NOMO-1 treated with dmso at 0.1 percent for 144 hours (cell line): ENCODE data around the gene GRAP2.
"Not testable (repeated sequence)": the region's sequence is repeated elsewhere in the genome, so short reads cannot be mapped to it uniquely, and the experiment has no call there.

Experiments
- DNase-seq: peaks from one replicate; lab custom pipeline; 2025; ENCODE audit not compliant: unreplicated experiment; lab: John Stamatoyannopoulos, UW

Gene GRAP2

DNA sequence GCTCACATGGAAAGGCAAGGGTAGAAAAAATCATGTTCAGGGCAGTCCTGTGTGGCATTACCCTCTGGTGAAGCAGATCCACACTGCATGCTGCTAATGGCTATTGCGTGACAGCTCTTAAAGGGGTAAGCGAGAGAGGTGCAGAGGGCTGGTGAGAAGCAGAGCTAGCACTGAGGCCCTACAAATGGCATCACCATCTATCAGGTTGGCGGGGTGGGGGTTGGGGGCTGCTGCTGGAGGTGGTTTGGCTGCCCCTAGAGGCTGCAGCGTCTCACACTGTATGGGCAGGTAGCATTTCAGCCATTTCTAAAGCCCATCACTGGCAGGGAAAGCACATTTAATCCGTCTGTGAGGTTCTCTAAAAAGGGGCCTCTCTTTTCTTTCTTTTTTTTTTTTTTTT, 42.5 kb downstream of the GRAP2 start:
- no peak for DNase-seq

DNA sequence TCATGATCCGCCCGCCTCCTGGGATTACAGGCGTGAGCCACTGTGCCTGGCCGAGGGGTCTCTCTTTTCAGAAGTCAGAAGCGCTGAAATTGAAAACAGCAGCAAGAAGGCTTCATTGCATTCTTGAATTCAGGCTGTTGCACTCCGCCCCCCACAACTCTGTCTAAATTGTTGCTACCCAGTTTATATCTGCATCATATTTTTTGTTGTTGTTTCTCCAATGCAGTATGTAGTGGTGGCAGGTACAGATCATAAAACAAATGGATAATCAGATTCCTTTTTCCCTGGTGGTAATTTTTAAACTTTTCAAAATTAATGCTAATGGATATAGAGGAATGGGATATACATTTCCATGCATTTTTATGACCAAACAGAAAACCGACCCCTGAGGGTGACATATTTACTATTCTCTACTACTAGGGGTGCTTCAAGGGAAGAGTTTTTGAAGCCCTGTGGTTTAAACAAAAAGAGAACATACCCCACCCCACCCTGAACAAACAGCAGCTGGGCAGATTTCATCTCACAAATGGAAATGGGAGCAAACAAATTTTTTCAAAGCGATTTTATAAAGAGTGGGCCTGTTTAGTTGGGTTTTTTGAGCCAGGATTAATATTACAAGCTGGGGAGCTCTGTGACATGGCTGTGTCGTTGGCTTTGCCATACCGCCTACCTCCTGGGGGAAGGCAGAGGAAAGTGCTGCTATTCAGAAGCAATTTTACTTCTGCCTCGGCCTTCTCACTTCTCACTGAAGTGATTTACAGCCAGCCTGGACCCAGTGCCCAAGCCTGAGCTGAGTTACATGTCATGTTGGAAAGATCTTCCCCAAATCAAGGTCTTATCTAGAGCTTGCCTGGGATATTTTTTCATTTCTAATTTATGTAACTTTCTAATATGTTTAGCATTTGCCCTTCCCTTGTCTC, 43.3 kb downstream of the GRAP2 start:
- no peak for DNase-seq

DNA sequence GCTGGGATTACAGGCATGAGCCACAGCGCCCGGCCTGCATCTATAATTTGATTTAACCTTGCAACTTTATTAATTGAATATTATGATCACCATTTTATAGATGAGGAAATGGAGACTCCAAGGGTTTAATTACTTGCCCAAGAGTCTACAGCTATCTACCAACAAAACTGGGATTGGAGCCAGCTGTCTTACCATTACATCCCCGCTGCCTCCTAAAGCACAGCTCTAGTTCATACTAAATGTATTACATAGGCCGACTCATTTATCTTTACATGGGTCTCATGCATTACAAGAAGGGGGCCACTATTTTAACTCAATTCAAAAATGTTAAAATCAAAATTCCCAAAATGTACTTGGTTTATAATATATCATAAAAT, 45.2 kb downstream of the GRAP2 start:
- DNase-seq, result no peak

DNA sequence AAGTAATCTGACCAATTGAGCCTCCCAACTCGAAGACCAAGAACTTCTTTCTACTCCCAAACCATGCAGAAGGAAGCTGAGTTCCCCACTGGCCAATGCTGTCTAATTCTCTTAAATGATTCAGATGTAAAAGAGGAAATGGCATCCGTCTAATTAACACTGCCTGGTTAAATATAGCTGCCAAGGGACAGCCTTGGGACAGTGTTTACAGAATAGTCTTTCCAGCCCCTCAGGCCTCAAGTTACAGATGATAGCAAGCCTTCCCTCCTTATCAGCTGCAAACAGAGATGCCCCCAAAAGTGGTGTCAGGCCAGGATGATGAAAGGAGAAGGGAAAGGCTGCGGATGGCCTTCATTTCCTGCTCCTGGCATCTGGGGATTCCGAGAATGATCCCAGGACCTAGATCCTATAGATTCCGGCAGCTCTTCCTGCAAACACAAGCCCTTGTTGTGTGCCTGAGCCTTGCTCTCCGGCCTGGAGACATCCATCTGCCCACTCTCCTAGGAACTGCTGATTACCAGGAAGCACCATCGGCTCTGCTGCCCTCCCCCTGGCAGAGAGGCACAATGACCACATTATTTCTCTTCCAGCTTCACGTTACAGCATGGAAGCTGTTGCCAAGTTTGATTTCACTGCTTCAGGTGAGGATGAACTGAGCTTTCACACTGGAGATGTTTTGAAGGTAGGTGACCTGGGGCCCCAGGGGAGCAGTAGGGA, 45.8 kb downstream of the GRAP2 start:
- DNase-seq, result peak; percentile 46

DNA sequence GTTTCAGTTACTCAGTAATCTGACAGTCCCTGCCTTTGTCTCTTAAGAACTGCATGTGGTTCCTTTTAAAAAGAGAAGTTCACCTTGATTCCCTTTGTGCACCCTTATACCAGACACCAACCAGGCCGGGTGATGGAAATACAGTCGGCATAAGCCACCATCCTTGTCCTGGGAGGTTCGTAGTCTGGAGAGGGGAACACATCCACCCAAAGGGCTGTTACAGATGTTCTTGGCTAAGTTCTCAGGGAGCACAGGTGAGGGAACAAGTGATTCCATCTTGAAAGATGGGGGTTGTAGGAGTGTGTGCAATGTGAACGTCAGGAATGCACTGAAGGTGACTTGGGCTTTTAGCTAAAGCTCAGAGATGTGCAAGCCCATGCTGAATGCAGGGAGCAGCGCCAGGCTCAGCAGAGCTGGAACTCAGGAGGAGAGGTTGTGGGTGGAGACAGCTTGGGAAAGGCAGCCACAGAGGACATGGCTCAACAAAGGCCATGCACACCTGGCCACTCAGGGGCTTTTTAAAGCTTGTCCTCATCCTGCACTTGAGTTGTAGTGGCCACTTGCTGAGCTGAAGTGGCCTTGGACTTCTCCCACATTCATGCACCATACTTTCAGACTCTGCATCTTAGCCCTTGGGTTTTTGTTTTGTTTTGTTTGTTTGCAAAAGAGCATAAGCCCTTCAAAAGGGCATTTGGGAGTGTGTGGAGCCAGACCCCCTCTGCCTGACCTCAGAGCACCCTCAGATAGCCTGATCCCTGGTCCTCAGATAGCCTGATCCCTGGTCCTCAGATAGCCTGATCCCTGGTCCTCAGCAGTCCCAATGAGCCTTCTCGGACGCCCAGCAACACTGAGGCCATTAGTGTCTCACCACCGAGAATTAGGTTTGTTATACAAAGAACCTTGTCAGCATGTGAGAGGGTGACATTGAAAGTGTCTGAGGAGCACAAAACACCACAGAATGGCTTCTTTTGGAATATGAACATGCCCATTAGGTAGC, 46.6 kb downstream of the GRAP2 start:
- no peak for DNase-seq

DNA sequence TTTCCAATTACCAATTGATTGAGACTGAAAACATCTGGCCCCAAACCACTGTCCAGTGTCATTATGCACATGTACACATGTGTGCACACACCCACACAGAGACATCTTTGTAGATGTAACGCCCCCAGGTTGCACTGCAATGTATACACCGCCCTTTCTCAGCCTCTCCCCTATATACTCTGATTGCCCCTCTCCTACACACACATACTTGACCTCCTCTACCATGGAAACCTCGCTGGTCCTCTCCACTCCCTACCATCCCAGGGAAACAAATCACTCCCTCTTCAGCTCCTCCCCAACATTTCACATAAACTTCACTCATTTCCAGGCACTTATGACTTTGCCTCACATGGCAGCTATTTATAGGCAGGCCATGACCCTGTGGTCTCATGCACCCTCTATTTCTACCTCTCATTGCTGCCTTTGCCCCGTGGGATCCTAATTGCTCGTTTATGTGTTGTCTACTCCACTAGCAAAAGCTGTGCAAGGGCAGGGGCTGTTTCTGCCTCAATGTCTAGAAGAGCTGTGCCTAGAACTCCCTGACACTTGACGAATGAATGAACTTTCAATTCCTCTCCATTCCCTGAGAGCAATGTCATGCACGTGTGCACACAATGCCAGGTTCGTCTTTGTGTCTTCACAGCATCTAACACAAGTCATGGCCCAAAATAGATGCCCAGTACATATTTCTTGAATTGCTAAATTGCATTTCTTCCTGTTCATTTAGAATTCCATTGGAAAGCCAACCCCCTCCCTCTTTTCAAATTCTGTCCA, 49.3 kb downstream of the GRAP2 start:
- no peak for DNase-seq

DNA sequence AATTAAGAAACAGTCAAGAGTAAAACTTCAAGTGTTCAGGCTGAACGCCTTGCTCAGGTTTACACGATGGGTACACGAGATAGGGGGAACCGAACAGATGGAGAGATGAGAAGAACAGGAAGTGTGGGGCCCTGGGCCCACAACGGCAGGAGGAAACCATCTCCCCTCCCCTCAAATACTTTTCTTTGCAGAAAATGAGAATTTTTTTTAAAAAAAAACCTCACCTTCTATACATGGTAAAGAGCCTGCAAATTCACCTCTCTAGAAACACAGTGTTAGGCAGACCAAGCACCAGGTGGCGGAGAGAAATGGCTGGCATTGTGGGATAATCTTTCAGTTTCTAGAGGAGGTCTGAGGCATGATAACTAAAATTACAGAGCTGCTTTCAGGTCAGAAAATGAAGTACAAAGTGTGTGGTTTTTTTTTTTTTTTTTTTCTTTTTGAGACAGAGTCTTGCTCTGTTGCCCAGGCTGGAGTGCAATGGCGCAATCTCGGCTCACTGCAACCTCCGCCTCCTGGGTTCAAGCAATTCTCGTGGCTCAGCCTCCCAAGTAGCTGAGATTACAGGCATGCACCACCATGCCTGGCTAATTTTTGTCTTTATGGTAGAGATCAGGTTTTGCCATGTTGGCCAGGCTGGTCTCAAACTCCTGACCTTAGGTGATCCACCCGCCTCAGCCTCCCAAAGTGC, 50.9 kb downstream of the GRAP2 start:
- not testable (repeated sequence) for DNase-seq

DNA sequence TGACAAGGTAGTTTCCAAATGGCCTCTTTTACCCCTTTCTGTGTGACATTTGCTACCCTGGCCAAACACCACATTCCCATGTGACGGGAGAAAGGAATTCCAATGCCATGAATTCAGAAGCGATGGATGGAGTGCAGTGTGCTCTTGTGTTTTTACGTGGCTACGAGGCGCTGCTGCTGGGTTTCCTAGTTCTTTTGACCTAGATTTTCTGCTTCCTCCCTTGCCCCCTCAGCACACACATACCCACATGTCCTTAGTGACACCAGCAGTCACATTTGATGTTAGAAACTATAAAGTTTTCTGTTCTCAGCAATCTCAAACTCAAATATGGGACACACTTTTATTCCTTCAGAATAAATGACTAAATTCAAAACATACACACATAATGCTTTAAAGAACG, 51.5 kb downstream of the GRAP2 start:
- DNase-seq, result no peak

DNA sequence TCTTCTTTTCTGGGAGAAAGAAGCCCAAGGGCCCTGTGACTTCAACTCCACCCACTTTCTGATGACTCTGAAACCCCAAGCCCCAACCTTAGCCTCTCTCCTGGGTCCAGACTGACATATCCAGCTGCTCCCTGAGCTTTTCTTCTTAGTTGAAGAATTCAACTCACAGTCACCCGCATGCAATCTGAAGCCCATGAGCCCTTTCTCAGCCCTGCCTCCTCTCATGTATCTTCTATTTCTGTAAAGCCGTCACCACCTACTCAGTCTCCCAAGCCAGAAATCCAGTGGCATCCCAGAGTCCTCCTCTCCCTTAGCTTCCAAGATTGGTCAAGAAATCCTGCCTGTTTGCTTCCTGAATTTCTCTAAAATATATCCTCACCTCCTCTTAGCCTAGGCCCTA, 52.2 kb downstream of the GRAP2 start:
- DNase-seq, result no peak

DNA sequence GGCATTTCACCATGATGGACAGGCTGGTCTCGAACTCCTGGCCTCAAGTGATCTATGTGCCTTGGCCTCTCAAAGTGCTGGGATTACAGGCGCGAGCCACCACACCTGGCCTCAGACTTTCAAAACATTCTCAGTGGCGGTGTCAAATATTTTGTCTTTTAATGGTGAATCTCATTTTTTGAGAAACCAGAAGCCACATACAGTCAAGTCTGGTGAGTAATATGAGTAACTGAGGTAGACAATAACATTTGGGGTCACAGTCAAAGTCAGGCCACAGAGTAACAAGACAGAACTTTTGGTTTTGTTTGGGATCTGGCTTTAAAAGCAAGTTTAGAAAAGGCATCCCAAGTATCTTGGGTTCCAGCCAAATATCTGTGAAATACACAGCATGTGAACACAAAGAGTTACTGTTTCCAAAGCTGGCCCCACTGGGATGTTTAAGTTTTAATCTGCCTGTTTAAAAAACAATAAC, 53.7 kb downstream of the GRAP2 start:
- DNase-seq, result no peak

DNA sequence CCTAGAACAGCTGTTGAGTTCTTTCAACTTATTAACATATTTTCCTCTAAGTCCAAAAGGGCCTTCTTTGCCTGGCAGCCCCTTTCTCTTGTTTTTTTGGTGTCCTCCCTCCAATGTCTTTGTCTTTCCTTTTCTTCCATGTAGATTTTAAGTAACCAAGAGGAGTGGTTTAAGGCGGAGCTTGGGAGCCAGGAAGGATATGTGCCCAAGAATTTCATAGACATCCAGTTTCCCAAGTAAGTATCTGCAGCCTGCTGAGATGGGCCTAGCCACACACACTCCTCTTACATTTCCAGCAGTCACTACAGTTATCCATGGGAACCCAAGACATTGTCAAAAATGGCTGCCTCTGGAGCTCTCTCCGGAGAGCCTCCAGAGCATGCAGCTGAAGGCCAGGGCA, 54.8 kb downstream of the GRAP2 start:
- DNase-seq, result no peak

DNA sequence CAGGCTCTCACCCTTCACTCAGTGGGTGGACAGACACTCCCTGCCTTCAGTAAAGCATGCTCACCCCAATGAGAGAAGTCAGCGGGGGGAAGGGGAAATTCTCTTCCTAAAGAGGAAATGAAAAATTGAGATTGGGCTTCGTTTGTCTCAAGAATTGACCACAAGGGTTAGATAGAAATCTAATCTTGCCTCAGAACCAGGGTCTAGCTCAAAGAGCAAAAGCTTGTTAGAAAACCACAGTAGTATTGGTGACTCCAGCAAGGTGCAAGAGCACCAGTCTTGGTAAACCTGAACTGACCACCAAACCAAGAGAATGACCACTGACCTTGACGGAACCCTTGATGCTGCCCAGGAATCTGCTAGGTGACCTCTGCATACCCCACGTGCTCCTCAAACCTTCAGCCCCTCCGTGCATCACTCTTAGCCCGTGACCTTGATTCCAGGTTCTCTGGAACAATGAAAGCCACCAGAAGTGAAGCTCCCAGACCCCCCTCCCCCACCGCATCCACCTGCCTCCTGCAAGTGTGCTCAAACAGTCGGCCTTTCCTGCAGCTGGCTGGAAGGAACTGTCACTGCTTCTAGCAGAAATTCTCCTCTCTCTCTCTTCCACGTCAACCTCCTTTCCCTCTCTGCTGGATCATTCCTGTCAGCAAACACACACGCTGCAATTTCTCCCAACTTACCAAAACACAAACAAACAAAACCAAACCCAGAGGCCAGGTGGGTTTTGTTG, 56.2 kb downstream of the GRAP2 start:
- DNase-seq, result peak; percentile 73

DNA sequence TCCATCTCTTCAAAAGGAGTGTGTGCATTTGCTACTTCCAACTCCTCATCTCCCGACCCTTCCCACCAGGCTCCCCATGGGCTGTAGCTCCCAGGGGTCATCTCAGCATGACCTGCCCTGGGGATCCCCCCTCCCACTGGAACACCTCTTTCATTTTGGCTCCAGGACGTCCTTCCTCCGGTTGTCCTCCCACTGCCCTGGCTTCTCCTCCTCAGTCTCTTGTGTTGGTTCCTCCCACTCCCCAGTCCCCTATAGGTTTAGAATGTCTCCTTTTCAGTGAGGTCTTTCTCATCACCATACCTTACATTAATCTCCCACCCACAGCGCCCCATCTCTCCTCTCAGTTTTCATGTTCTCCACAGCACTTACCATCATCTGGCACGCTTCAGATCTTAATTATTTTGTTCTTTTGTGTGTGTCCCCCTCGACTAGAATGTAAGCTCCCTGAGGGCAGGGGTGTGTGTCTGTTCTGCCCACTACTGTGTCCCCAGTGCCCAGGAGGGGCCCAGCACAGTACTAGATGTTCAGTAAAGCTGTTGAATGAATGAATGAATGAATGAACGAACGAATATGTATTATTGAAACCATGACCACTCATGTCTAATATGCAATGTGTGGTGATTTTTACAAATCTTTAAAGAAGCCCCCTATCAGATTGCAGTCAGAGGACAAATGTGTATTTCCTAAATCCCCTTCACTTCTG, 57.3 kb downstream of the GRAP2 start:
- no peak for DNase-seq

DNA sequence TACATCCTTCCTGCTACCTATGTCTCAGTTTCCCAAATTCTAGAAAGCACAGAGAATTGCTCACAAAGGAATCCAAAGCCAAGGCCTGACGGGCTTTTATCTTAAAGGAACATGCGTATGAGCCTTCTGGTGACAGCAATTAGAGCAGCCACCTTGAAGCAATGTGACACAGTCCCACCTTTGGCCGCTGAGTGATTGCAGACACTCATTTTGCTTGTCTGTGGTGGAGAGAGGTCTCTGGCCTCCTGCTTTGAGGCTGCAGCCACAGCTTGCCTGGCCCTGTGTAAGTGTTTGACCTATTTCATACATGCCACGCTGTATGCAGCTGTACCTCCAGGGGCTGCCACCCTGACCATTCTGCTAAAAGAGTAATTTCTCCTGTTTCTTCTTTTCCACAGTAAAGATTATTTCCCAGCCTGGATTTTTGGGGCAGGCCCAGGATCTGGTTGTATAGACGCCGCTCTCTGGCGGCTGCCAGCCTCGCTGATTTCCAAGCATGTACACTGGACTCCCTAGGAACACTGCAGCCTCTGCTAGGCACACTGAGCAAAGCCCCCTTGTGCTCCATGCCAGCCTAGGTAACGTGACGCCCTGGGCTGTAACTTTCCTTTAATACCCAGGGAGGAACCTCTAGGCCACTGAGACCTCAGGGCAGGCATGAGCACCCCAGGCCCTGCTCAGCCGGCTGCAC, 58.2 kb downstream of the GRAP2 start:
- DNase-seq, result no peak

DNA sequence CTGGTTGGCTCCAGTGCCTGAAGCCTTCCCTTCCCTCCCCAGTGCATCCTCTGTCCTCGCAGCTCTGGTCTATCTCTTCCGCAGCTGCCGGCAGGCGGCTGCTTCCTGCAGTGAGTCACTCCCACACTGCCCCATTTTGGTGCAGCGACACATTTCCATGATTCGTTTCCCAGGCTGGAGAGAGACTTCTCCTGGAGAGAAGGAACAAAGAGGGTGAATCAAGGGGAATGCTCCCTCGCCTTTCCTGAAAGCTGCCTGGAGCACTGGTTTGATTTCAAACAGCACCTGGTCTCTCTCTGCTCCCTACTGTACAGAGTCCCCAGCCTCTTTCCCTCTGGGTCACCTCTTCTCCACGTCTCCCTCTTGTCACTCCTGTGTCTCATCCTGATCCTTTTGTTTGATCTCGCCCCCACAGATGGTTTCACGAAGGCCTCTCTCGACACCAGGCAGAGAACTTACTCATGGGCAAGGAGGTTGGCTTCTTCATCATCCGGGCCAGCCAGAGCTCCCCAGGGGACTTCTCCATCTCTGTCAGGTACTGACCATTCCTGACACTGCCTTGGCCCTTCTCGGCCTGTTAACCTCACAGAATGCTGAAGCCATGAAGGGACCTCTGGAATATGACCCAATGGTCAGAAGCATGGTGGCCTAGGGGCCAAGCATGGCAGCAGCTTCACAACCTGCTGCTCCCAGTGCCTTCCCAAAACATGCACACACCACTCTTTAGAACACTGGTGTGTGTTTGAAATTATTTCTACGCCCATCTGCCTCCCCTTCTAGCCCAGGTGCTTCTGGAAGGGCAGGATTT, 59.0 kb downstream of the GRAP2 start, which contains the start of gene TMA7B:
Gene TMA7B, plus strand, starts transcription at position 758 of the 808 bp plus-strand sequence. CDS start 3,978 bp downstream, outside the sequence.
- no peak for DNase-seq

DNA sequence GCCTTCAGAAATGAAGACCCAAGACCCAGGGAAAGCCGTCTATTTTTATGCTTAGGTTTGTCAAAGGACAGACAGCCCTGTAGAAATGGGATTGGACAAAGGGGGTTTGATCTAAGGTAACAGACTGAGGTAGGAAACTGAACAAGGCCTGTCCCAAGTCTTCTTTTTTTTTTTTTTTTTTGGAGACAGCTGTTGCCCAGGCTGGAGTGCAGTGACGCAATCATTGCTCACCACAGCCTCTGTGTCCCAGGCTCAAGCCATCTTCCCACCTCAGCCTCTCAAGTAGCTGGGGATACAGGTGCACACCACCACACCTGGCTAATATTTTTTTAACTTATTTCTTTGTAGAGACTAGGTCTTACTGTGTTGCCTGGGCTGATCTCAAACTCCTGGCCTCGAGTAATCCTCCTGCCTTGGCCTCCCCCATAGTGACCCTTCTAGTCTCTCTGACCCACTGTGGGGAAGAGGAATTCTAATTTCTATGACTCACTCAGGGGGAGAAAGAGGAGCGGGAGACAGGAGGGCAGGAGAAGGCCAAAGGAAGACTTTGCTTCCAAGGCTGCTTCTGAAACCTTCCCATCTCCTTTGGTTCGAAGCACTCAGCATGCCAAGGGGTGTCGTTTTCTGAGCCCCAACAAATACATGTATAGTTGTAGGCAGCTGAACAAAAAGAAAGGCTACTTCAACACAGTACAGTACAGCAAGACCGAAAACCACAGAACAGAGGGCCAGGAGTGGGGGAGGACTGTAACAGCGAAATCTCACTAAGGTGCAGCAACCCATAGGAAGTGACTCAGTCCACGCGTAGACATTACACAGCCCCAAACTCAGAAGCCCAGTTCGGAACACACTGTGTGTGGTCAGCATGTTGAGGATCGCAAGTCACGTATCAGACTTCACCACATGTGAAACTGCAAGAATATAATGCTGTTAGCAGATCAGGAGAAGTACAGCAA, 60.2 kb downstream of the GRAP2 start:
- peak; percentile 95 for DNase-seq
